Esophagus squamous epithelium (tissue), 5 donors: ENCODE results near the gene B3GNT3. TPM values are rescaled to one million over a fixed set of nuclear protein-coding genes. Genes with fewer than 3 reads are reported as not detected.

Experiments used
- DNase-seq: peaks from one replicate; lab custom pipeline; 2025; lab: John Stamatoyannopoulos, UW
- H3K27ac ChIP-seq, 4 donors: fragments of 200-600 bp; sonication (generic); one replicate each; pipeline ENCODE4 v1.5.1; 2016 to 2019; ENCODE audit warnings: mild to moderate bottlenecking in 1 of 4
- H3K27me3 ChIP-seq, 4 donors: fragments of 200-600 bp; sonication (generic); 1 replicate in 3 of 4; 2 replicates in 1 of 4; pipeline versions ENCODE4 v1.5.1 to v1.6.0; 2017 to 2021; ENCODE audit warnings: antibody characterized with exemption in 1 of 4
- H3K36me3 ChIP-seq, 3 donors: fragments of 200-600 bp; sonication (generic); one replicate each; pipeline ENCODE4 v1.5.1; 2016 to 2019
- H3K4me1 ChIP-seq, 3 donors: fragments of 200-600 bp; sonication (generic); one replicate each; pipeline ENCODE4 v1.5.1; 2017 to 2019
- H3K4me3 ChIP-seq, 4 donors: fragments of 200-600 bp; sonication (generic); 1 replicate in 3 of 4; 2 replicates in 1 of 4; pipeline ENCODE4 v1.5.1; 2016 to 2019; ENCODE audit warnings: mild to moderate bottlenecking in 2 of 4, moderate library complexity in 1 of 4
- H3K9me3 ChIP-seq, 3 donors: fragments of 200-600 bp; sonication (generic); one replicate each; pipeline ENCODE4 v1.5.1; 2016 to 2019
- POLR2A ChIP-seq, 4 donors: fragments of 450-650 bp; IDR thresholded peaks; one replicate each; pipeline ENCODE4 v1.6.1; 2017; ENCODE audit warnings: antibody characterized with exemption in 4 of 4, mild to moderate bottlenecking in 4 of 4, moderate library complexity in 3 of 4
- WGBS, 2 donors: methylation state at CpG; one replicate each; pipeline ENCODE4 v1.1.5; 2018; 5-methylcytosine and 5-hydroxymethylcytosine counted together
- intact Hi-C: fragments of 100-400 bp; cut with DNase I; formaldehyde crosslinking; loops from one replicate; pipeline ENCODE4 v1.15.0; 2022
- total RNA-seq, 4 donors: library from RNA; depleted of rRNA; stranded (reverse); fragments of >200 nt; gene quantifications; one replicate each; pipeline ENCODE4 v1.1.0, GENCODE V29; 2016
- TF ChIP-seq, protein P1 (sequence below), 6 experiments: fragments of 450-650 bp in 4 of 6; fragments of 200-600 bp in 2 of 6; sonication (generic) in 2 of 6; IDR thresholded peaks; one replicate each; pipeline ENCODE4 v1.5.1; 2016 to 2019; ENCODE audit warnings: antibody characterized with exemption in 6 of 6, mild to moderate bottlenecking in 4 of 6, moderate library complexity in 4 of 6
- donor health status: DM: yes; HTN: yes; CAD: no.

B3GNT3 gene
- total RNA-seq, 4 donors from 2014 or later: 11.6 to 23.5 (median 21.2) TPM

- WGBS, 2 donors: 85 to 87% methylated on average over 12 to 15 of the region's 20 CpGs
Observed at GRCh38 chr19:17811681-17812080, 16.7 kb downstream of the B3GNT3 start.

GRCh38 chr19:17812099-17812498 is 17.2 kb downstream of the B3GNT3 start:
- TF ChIP-seq, protein P1, sequence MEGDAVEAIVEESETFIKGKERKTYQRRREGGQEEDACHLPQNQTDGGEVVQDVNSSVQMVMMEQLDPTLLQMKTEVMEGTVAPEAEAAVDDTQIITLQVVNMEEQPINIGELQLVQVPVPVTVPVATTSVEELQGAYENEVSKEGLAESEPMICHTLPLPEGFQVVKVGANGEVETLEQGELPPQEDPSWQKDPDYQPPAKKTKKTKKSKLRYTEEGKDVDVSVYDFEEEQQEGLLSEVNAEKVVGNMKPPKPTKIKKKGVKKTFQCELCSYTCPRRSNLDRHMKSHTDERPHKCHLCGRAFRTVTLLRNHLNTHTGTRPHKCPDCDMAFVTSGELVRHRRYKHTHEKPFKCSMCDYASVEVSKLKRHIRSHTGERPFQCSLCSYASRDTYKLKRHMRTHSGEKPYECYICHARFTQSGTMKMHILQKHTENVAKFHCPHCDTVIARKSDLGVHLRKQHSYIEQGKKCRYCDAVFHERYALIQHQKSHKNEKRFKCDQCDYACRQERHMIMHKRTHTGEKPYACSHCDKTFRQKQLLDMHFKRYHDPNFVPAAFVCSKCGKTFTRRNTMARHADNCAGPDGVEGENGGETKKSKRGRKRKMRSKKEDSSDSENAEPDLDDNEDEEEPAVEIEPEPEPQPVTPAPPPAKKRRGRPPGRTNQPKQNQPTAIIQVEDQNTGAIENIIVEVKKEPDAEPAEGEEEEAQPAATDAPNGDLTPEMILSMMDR (IDR thresholded peaks at IDR 0.05): no peak
- no peak for TF ChIP-seq POLR2A (IDR thresholded peaks at IDR 0.05)

More at GRCh38 chr19:17811681-17812080, 16.7 kb downstream of the B3GNT3 start:
- no peaks in the 10 kb centered on the region for H3K4me1 ChIP-seq
- no peak for TF ChIP-seq POLR2A (IDR thresholded peaks at IDR 0.05)
- TF ChIP-seq, protein P1 (IDR thresholded peaks at IDR 0.05): no peak
- peaks cover 0 to 5% (median 0%) of the 10 kb centered on the region in 3 donors for H3K36me3 ChIP-seq
- H3K27ac ChIP-seq: no peak overlapping the region
- peaks cover 0 to 58% (median 0%) of the 10 kb centered on the region in 4 donors for H3K27me3 ChIP-seq
- DNase-seq: no peak
- no peaks in the 10 kb centered on the region for H3K9me3 ChIP-seq
- intact Hi-C loops: no loop called here
- H3K4me3 ChIP-seq: no peak overlapping the region

GRCh38 chr19:17817668-17818363 is 22.9 kb downstream of the B3GNT3 start:
- Histone ChIP-seq H3K4me1 (no peaks in the 10 kb centered on the region), H3K36me3 (no peaks in the 10 kb centered on the region), H3K27me3 (peaks cover 0 to 27% (median 0%) of the 10 kb centered on the region in 4 donors), H3K9me3 (no peaks in the 10 kb centered on the region), H3K27ac (no peak overlapping the region), H3K4me3 (no peak overlapping the region)
- TF ChIP-seq, protein P1 (IDR thresholded peaks at IDR 0.05): no peak
- no peak for TF ChIP-seq POLR2A (IDR thresholded peaks at IDR 0.05)
- intact Hi-C loops: no loop called here
- no peak for DNase-seq
- 48 to 61% methylated on average over 8 to 11 of the region's 13 CpGs for WGBS, 2 donors

More at GRCh38 chr19:17812099-17812498, 17.2 kb downstream of the B3GNT3 start:
- peaks cover 0 to 59% (median 0%) of the 10 kb centered on the region in 4 donors for H3K27me3 ChIP-seq
- no peak overlapping the region for H3K27ac ChIP-seq
- intact Hi-C loops: no loop called here
- H3K4me3 ChIP-seq: no peak overlapping the region
- peaks cover 0 to 5% (median 0%) of the 10 kb centered on the region in 3 donors for H3K36me3 ChIP-seq
- 67 to 75% methylated on average over 3 to 5 of the region's 5 CpGs for WGBS, 2 donors
- no peaks in the 10 kb centered on the region for H3K4me1 ChIP-seq
- DNase-seq: no peak
- H3K9me3 ChIP-seq: no peaks in the 10 kb centered on the region

DNA sequence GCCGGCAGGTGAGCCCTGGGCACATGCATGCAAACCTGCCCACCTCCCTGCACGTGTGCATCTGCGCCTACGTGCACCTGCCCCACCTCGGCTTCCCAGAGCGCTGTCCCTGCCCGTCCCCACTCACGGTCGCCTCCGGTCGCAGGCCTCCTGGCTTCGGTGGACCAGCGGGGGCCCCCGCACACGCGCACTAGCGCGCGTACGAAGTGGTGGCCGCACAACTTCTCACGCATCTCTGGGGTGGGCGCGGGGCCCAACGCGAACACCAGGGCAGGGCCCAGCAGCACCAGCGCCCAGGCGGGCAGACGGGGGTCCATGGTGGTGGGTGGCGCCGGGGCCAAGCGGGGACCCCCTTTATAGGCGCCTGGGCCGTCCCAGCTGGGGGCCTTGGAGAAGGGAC is 26.3 kb downstream of the B3GNT3 start, which contains the start of gene INSL3:
INSL3 (minus strand) TSS at position 330 of the 400 bp plus-strand sequence; CDS start at position 317, 13 bp downstream.
- no peak for TF ChIP-seq POLR2A (IDR thresholded peaks at IDR 0.05)
- TF ChIP-seq, protein P1 (IDR thresholded peaks at IDR 0.05): no peak
- DNase-seq: no peak
- intact Hi-C loops: no loop called here
- H3K9me3 ChIP-seq: no peaks in the 10 kb centered on the region
- H3K36me3 ChIP-seq: no peaks in the 10 kb centered on the region
- H3K4me1 ChIP-seq: no peaks in the 10 kb centered on the region
- WGBS, 2 donors: 65 to 88% methylated on average over 22 to 27 of the region's 34 CpGs
- H3K4me3 ChIP-seq: no peak within 1 kb of the TSS
- H3K27ac ChIP-seq: no peak within 1 kb of the TSS
- peaks cover 0 to 34% (median 0%) of the 10 kb centered on the region in 4 donors for H3K27me3 ChIP-seq

GRCh38 chr19:17824339-17824738 is 29.4 kb downstream of the B3GNT3 start:
- Histone ChIP-seq H3K4me3 (no peak overlapping the region), H3K36me3 (no peaks in the 10 kb centered on the region), H3K9me3 (no peaks in the 10 kb centered on the region), H3K4me1 (no peaks in the 10 kb centered on the region), H3K27ac (no peak overlapping the region), H3K27me3 (peaks cover 0 to 40% (median 0%) of the 10 kb centered on the region in 4 donors)
- TF ChIP-seq, protein P1 (IDR thresholded peaks at IDR 0.05): no peak
- TF ChIP-seq POLR2A (IDR thresholded peaks at IDR 0.05): no peak
- no peak for DNase-seq
- intact Hi-C loops: no loop called here
- WGBS, 2 donors: 58 to 71% methylated on average over 2 to 6 of the region's 8 CpGs
